ENCODE data around the gene ZCCHC14.
"Not testable (repeated sequence)": the region's sequence is repeated elsewhere in the genome, so short reads cannot be mapped to it uniquely, and the experiment has no call there.

DNA sequence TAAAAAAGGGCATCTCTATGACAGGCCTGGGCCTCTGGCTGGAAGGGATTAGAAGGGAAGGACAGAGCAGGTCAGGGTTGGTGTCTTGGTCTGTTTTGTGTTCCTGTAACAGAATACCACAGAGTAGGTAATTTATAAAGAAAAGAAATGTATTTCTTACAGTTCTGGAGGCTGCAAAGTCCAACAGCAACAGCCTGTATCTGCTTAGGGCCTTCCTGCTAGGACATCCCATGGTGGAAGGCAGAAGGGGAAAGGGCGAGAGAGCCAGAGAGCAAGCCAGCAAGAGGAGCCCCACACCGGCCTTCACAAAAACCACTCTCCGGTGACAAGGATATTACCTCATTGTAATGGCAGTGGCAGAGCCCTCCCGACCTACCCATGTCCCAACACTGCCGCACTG, 11.1 kb downstream of the ZCCHC14 start:
- TF ChIP-seq, protein P1, sequence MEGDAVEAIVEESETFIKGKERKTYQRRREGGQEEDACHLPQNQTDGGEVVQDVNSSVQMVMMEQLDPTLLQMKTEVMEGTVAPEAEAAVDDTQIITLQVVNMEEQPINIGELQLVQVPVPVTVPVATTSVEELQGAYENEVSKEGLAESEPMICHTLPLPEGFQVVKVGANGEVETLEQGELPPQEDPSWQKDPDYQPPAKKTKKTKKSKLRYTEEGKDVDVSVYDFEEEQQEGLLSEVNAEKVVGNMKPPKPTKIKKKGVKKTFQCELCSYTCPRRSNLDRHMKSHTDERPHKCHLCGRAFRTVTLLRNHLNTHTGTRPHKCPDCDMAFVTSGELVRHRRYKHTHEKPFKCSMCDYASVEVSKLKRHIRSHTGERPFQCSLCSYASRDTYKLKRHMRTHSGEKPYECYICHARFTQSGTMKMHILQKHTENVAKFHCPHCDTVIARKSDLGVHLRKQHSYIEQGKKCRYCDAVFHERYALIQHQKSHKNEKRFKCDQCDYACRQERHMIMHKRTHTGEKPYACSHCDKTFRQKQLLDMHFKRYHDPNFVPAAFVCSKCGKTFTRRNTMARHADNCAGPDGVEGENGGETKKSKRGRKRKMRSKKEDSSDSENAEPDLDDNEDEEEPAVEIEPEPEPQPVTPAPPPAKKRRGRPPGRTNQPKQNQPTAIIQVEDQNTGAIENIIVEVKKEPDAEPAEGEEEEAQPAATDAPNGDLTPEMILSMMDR (IDR thresholded peaks at IDR 0.05), result not testable (repeated sequence)
- TF ChIP-seq POLR2A (IDR thresholded peaks at IDR 0.05), result not testable (repeated sequence)
